GM18951 (cell line): Measurements from ENCODE around the gene SIN3A.
"Not testable (repeated sequence)": the region's sequence is repeated elsewhere in the genome, so short reads cannot be mapped to it uniquely, and the experiment has no call there.

Experiments used
- POLR2A ChIP-seq: IDR thresholded peaks from 4 replicates; pipeline ENCODE4 v1.6.1; 2011; ENCODE audit warnings: mild to moderate bottlenecking; ENCODE audit not compliant: insufficient read length, insufficient read depth; ENCODE audit errors: extremely low read depth
- in situ Hi-C: fragments of 300-500 bp; cut with MboI; formaldehyde crosslinking; loops from one replicate; pipeline ENCODE4 v1.12.0; 2022; ENCODE audit warnings: low sequenced_read_pairs, mixed read lengths, inconsistent platforms; ENCODE audit not compliant: unreplicated experiment

The SIN3A gene

DNA sequence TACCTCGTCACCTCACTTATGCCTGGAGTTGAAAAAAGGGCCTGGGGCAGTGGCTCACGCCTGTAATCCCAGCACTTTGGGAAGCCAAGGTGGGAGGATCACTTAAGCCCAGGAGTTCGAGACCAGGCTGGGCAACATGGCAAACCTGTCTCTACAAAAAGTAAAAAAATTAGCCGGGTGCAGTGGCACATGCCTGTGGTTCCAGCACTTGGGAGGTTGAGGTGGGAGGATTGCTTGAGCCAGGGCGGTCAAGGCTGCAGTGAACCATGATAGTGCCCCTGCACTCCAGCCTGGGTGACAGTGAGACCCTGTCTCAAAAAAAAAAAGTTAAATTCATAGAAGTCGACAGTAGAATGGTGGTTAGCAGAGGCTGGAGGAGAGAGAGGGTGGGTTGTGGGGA is 109.3 kb downstream of the SIN3A start:
- no peak for TF ChIP-seq POLR2A
- in situ Hi-C loops = no loop called here

DNA sequence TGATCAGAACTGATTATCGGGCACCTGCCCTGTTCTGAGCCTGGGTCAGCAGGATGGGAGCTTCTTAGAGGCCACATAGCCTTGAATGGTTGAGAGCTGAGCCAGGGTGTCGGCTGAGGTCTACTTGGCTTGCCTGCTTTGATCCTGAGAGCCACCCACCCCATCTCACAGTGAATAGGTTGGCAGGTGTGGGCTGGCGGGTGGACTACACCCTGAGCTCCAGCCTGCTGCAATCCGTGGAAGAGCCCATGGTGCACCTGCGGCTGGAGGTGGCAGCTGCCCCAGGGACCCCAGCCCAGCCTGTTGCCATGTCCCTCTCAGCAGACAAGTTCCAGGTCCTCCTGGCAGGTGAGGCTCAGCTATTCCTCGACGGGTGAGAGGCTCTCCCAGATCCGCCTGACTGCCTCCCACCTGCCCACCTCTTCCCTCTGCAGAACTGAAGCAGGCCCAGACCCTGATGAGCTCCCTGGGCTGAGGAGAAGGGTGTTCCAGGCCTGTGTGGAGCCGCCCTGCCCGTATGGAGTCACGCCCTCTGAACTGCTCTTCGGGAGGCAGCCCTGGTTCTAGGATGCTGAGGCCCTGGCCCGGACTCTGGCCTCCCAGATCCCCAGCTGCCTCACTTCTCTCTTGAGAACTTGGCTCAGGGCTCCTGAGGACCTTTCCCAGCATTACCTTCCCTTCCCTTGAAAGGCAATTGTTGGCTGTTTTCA is 111.8 kb downstream of the SIN3A start:
- in situ Hi-C loops = no loop called here
- TF ChIP-seq POLR2A = no peak

DNA sequence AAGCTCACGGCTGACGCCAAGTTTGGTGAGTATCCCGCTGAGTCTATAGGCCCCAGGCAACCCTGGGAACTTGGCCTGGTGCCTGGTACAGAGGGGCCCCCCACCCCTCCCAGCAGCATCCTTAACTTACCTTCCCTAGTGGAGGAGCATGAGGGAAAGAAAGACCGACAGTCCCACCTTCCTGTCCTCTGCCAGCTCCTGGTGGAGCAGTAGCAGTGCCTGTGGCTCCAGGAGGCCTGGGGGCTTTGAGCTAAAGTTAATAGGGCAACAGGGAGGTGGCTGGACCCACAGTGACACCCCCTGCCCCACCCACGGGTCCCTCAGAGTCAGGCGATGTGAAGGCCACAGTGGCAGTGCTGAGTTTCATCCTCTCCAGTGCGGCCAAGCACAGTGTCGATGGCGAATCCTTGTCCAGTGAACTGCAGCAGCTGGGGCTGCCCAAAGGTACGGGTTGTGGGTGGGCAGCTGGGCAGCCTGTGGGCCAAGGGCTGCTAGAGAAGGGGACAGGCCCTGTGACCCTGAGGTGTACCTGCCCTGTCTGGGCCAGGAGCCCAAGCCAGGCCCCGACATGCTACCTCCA is 112.7 kb downstream of the SIN3A start:
- in situ Hi-C loops = no loop called here
- no peak for TF ChIP-seq POLR2A

DNA sequence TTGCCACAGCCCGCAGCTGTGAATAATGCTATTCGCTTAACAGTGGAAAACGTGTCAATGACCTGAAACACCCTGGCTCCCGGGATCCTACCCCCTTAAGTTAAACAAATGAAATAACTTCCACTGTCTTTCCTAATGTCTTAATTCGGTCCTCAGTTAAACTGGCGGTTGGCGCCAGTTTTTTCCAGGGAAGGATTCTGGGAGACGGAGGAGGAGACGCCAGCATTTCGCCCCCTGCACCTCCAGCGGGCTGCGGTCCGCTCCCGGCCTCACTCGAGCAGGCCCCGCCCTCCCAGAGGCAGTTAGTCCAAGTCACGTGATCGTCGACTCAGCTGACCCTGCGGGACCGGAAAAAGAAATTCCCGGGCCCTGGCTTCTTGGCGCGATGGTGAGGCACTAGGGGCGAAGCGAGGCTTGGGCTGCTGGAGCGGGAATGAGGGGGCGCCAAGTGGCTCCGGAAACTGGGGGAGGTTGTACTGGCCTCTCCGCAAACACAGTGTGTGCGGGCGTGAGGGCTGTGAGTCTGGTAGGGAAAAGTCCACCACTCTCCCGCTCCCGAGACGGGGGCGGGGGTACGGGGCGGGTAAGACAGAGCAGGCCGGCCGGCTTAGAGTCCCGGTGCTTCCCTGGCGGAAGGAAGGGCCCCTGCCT is 115.7 kb downstream of the SIN3A start, which contains the start of gene COMMD4:
Gene COMMD4, plus strand, starts transcription at position 359 of the 651 bp plus-strand sequence. Its CDS starts 27 bp downstream, at position 386.
- peak; percentile 63 for TF ChIP-seq POLR2A
- in situ Hi-C loops = no loop called here

DNA sequence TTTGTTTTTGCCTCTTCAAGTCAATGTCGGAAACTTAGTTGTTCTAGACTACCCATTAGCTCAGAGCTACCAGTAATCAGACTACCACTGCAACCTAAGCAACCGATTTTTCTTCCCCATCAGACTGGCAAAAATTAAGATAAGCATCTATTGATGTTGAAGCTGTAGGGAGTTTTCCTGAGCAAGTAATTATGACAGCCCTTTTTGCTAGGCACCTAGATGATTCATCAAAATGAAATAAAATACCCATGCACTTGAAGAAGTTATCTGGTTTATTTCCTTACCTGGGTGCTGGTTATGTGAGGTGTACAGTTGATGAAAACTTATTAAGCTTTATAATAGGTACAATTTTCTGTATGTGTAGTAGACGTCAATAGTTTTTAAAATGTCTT is 116.2 kb downstream of the SIN3A start:
- TF ChIP-seq POLR2A = no peak
- in situ Hi-C loops = no loop called here

DNA sequence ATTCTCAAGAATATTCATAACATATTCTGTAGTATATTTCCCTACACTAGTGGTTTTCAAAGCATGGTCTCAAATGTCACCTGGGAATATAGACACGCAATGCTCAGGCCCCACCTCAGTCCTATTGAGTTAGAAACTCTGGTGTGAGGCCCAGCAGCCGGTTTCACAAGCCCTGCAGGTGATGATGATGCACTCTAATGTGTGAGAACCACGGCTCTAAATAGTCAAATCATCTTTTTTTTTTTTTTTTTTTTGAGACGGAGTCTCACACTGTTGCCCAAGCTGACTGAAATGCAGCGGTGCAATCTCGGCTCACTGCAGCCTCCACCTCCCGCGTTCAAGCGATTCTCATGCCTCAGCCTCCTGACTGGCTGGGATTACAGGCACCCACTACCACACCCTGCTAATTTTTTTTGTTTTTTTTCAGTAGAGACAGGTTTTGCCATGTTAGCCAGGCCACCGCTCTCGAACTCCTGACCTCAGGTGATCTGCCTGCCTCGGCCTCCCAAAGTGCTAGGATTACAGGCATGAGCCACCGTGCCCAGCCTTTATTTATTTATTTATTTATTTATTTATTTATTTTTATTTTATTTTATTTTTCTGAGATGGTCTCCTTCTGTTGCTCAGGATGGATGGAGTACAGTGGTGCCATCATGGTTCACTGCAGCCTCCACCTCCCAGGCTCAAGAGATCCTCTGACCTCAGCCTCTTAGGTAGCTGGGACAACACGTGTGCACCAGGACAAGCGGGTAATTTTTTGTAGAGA is 117.7 kb downstream of the SIN3A start:
- in situ Hi-C loops = not testable (repeated sequence)

DNA sequence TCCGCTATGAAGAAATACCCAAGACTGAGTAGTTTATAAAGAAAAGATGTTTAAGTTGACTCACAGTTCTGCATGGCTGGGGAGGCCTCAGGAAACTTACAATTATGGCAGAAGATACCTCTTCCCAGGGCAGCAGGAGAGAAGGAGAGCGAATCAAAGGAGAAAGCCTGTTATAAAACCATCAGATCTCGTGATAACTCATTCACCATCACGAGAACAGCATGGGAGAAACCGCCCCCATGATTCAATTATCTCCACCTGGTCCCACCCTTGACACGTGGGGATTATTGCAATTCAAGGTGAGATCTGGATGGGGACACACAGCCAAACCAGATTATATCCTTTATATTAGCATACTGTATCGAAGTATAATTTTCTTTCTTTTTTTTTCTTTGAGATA is 119.4 kb downstream of the SIN3A start:
- in situ Hi-C loops = not testable (repeated sequence)

DNA sequence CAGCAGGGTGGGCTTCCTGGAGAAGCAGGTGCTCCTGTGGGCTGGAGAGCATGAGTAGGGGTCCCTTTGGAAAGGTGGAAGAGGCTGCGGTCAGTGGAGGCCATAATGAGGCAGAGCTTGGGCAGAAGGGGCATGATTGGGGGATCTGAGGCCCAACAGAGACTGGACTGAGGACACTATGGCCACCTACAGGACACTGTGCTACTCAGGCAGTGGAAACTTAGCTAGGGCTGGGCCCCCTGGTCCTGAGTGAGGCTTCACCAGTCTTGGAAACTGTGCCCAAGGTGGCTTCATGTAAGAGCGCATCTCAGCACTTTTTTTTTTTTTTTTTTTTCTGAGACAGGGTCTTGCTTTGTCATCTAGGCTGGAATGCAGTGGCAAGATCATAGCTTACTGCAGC is 121.9 kb downstream of the SIN3A start:
- in situ Hi-C loops = no loop called here

DNA sequence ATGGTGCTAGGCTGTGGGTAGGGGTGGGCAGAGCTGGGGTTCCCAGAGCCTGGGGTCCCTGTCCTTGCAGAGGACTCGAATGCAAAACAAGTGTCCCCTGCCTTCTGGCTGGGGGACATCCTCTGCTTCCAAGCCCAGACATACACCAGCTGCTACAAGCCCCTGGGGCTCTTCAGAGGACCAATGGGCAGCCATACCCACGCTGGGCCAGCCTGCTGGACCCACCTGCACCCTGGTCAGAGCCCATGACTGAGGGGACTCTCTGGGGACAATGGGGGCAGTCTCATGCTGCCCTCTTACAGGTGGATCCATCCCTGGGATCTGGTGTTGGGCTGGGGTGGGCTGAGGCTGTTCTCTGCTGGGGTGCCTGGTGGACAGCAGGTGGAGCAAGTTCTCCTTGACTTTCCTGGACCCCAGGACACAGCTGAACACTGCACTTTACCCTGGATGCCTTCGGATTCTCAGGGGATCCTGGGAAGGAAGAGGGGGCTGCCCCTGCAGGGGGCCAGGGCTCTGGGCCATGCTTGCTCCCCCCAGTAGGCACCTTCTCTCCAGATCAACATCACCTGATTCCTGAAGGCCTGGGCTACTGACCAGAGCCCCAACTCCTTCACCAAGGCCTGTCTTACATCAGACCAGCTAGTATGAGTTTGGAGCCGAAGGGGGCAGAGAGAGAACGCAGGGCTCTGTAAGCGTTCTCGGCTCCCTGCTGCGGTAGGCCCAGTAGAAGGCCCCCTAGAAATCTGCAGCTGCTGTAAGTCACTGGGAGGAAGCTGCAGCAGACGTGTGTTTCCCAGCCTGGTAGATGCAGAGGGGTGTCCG is 122.8 kb downstream of the SIN3A start:
- no peak for TF ChIP-seq POLR2A
- in situ Hi-C loops = no loop called here

More for the DNA sequence above, 121.9 kb downstream of the SIN3A start:
- no peak for TF ChIP-seq POLR2A

DNA sequence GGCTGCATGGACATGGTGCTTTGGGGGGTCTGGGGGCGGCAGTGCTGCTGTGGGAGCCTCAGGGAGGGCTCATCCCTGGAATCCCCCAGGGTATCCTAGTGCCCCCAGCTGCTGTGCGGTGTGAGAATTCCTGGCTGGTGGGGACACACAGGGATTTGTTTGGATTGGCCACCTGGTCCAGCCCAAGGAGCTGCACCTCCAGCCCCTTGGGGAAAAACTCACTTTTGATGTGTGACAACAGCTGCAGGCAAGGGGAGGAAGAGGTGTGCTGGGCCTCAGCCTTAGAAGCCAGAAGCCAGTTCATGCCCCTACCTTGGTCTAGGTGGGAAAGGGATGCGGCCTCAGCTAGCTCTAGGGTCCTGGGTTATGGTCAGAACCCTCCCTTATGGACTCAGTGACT is 124.0 kb downstream of the SIN3A start:
- no peak for TF ChIP-seq POLR2A

DNA sequence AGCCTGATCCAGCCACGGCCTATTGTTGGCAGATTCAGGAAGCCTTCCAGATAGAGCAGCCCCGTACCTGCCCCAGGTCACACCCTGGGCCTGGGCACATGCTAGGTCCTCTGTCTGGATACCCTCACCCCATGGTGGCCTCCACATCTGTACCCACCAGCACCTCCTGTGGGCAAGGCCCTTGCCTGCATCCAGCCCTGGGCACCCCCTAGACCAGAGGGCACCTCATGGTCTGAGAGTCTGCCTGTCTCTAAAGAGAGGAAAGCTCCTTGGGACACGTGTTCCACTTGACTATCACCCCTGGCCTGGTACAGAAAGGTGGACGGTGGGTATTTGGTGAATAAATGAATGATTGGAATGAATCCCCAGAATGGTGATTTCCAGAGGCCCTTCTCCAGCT is 124.5 kb downstream of the SIN3A start:
- in situ Hi-C loops = no loop called here
- no peak for TF ChIP-seq POLR2A

More for the DNA sequence above, 124.0 kb downstream of the SIN3A start:
- in situ Hi-C loops = no loop called here

DNA sequence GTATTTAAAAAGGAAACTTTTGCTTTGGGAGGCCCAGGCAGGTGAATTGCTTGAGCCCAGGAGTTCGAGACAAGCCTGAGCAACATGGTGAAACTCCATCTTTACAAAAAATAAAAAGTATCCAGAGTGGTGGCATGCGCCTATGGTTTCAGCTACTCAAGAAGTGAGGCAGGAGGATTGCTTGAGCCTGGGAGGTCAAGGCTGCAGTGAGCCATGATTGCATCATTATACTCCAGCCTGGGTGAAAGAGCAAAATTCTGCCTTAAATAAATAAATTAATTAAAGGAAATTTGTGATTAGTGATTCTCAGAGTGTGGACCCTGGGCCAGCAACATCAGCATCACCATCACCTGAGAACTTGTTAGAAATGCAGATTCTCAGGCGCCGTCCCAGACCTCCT is 125.6 kb downstream of the SIN3A start:
- TF ChIP-seq POLR2A = no peak
- in situ Hi-C loops = no loop called here

DNA sequence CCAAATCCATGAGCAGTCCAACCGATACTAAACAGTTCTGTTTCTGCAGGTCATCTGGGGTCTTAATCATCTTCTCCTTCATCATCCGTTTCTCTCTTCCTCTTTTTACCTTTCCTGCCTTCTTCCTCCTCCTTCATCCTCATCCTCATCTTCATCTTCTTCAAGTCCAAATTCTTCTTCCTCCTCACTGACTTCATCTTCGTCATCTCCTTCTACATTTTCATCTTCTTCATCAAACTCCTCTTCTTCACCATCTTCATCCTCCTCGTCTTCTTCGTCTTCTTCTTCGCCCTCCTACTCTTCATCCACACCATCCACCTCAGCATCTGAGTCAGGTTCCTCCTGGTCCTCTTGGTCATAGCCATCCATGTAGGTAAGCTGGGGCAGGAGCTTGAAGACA is 129.8 kb downstream of the SIN3A start:
- TF ChIP-seq POLR2A = no peak
- in situ Hi-C loops = no loop called here
